GM21576 (cell line): ENCODE results near the gene APBB2.
"Not testable (repeated sequence)": the region's sequence is repeated elsewhere in the genome, so short reads cannot be mapped to it uniquely, and the experiment has no call there.

Experiments used
- ATAC-seq: cut with Tn5 transposase; IDR thresholded peaks from one replicate; pipeline ENCODE4 v1.9.1; 2021; ENCODE audit warnings: mild to moderate bottlenecking, moderate library complexity; ENCODE audit not compliant: unreplicated experiment

APBB2 gene

GRCh38 chr4:40952672-40953071 is 261.7 kb downstream of the APBB2 start:
- ATAC-seq: no peak

- no peak for ATAC-seq
Measured at GRCh38 chr4:40952217-40952616, 262.1 kb downstream of the APBB2 start.

DNA sequence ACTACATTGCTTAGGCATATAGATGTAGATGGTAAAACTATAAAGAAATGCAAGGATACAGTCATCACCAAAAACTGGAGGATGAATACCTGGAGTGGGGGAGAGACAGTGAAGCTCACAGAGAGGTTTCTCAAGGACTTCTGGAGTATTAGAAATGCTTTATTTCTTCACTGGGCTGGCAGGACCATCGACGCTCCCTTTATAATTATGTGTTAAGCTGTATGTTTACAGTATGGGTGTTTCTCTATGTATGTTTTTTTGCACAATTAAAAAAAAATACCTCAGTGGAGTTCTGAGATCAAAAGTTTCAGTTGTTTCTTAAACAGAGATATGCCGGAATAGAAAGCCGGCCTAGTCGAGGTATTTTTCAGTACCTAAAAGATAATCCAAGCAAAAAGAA is 263.3 kb downstream of the APBB2 start:
- ATAC-seq: no peak

- no peak for ATAC-seq
Measured at GRCh38 chr4:40949358-40950100, 264.8 kb downstream of the APBB2 start.

DNA sequence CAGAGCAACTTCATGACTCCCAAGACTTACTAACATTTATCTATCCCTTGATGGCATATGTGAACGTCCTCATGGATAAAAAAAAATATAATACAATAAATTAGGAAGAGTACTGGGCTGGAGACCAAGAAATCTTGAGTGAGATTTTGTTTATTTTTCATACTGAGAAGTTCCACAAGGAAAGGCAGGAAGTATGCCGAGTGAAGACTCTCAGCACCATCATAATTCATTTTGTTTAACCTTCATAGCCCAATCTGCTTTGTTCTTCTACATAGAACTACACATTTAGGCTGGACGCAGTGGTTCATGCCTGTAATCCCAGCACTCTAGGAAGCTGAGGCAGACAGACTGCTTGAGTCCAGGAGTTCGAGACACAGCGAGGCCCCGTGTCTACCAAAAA is 266.3 kb downstream of the APBB2 start:
- ATAC-seq: no peak

DNA sequence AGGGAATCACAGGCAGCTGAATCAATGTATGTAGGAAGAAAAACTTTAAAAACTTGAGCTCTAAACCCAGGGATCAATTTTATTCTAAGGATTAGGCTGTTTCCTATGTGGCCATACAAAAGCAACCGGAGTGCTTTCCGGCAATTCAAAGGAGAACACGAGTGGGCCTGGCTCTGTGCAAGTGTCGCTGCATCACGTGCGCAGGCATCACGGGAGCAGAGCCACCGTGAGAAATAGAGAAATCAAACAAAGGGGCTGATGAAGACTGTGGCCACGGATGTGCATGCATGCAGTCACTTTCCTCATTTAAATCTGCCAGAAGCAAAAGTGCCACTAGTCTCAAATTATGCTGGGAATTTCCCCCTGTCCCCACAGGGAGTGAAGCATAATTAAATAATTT is 267.7 kb downstream of the APBB2 start:
- no peak for ATAC-seq

DNA sequence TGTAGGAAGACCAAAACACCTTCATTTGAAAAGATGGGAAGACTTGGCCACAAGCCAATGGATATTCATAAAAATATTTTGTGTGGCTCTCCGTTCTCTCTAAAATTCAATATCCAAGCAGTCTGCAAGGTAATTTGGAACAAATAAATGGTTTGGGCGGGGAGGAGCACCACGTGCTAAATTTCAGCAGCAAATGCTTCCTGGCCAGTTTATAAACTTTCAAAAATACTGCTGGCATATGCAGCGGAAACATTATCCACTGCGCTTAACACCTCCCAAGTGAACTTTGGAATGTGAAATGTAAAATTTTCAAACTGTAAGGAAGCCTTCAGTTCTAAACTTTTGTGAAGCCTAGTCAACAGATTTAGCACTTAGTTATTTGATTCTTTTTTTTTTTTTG is 273.6 kb downstream of the APBB2 start:
- no peak for ATAC-seq

DNA sequence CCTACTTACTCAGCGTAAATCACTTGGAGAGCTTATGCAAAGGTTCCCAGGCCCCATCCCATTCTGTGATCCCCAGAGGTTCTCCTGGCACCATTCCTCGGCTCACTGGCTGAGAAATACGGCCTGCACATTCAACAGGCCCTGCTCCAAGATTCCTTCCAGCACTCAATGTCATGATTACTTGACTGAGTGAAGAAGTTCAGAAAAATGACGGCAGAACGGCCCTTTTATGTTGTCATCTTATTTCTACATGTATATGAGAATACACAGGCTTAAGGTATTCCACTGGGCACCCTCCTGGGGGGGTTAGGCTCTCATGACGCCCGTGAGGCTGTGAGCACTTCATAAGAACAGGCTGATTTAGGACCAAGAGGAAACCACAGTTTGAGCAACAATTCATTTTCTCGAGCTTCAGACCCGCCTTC is 274.0 kb downstream of the APBB2 start:
- no peak for ATAC-seq

DNA sequence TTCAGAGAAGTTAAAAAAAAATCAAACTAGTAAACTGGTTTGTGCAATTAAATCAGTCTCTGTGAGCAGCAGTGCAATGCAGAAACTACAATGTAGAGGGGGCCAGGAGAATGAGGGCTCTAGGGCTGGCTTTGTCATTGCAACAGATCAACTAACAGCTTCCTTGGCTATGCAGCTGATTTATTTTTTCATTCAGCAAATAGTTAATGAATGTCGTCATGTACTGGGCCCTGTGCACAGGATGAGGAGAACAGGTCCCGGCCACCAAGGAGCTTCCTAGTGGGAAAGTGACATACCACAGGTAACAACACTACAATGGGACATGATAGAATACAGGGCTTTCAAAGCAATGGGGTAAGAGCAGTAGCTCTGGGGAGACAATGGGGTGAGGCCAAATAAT is 274.5 kb downstream of the APBB2 start:
- ATAC-seq: no peak

DNA sequence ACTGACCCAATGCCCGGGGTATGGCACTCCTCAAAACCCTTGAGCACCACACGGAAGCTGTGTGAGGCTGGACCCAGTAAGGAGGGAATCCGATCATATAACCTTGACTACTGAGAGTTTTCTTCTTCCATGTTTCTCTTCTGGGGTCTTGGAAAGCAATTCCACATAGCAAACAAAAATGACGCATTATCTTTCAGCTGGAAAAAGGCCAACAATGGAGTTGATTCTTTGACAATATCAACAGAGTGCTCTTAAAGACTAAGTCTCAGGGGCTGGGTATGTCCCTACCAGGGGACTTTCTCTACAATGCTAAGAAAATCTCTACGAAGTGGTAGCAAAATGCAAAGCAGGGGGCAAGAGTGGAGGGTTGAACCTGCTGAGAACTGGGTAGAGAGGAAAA is 276.0 kb downstream of the APBB2 start:
- ATAC-seq: no peak

DNA sequence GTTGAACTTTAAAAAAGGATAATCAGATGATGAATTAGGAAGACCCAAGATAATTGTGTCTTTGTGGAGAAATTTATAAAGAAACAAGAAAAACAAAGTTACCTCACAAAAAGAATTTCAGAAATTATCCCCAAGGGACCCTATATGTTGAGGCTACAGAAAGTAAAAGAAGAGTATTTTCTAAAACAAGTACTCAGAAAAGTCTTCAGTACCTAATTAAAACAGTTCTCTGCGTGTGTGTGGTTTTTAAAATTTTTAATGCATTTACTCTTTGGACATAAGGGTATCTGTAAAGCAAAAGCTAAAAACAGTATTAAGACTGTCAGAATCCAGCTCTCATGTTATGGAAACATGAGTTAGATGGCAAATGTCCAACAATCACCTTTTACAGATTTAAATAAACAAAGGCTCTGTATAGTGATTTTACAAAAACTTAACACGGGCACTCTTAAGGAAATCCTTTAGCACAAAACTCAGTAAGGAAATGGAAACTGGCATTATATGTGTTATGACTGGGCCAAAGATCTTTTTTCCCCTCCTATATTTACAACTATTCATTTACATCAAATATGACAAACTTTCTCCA is 277.1 kb downstream of the APBB2 start:
- no peak for ATAC-seq

- ATAC-seq: no peak
Measured at GRCh38 chr4:40934676-40935075, 279.7 kb downstream of the APBB2 start.

DNA sequence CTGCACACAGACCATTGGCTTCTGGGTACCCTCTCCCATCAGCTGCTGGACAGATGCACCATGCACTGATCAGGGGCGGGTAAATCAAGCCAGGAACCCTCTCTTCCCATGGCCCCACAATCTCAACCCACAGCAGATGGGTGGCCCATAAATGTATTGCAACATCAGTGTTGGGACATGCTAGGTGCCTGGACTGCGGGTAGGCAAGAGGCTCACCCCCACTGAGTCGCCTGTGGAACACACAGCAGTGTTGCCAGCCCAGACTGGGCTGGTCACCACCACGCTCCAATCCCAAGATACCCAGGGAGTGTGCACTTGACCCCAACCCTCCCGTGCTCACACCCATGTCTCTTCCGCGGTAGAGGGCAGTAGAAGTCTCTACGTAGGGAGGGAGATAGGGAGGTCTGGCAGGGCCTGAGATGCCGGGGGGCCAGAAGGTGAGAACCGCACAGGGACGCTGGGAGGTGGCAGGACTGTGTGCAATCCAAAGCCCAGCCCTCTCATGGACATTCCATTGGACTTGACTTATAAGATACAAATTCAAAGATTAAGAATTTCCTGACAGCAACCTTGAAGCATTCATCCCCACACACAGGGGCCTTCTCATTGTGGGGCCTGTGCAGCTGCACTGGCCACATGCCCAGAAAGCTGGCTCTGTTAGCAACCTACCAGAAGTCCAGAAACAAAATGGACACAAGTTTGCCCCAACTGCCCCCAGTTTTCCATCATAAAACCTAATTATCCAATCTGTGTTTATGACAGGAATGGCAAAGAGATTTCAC is 280.9 kb downstream of the APBB2 start:
- no peak for ATAC-seq

DNA sequence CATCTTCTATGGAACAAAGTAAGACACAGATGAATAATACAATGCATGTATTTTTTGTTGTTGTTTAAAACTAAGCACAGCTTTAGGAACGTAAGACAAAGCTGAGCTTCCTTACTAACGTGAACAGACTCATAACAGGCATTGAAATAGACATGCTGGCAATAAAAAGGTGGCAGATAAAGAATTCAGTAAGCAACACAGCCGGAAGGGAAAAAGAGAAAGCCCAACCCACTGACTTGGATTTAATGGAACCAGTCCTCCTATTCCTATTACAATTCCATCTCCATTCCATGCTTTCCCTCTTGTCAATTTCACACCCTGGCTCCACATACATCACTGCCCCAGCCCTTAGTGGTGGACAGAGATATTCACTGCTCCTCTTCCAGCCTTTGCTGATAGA is 282.5 kb downstream of the APBB2 start:
- no peak for ATAC-seq

GRCh38 chr4:40931238-40931637 is 283.1 kb downstream of the APBB2 start:
- no peak for ATAC-seq

DNA sequence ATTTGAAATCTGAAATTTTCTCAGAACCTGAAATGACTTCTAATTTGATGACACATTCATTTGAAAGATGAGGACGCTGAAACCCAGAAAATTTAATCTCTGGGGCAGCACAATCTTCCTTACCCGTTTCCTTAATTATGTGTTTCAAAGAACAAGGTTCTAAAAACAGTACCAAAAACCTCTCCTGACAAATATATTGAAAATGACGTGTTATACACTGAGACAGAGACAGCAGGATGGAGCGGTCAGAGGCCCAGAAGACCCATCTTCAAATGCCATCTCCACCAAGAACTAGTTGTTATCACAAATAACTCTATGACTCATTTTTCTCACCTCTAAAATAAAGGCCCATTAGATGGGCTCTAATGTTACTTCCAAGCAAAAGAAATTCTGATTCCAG is 287.3 kb downstream of the APBB2 start:
- no peak for ATAC-seq

- ATAC-seq: no peak
Measured at GRCh38 chr4:40924793-40925117, 289.6 kb downstream of the APBB2 start.

DNA sequence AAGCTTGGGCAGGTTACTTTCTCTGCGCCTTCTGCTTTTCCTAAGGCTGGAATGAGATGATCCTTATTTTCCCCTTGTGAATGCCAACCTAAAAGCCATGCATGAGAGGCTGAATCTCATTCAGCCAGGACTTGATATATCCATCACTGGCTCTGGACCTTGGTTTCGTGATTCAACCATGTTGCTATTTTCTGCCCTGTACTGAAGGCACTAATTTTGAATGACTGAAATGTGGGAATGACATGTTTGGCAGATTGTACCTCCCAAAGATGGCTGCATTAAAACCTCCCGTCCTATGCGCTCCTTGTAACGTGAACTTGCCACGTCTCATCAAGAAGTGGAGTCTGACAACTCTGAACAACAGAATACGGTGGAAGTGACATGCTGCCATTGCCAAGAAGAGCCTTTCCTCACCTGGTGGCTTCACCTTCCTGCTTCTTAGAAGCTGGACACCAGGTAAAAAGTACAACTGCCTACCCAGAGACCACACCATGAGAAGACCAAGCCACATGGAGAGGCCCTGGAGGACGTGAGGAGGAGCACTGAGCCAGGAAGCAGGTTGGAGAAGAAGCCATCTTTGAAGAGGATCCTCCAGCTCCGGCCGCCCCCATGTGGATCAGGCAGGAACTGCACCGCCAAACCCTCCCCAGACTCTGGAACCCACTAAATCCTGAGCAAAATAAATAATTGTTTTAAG is 290.1 kb downstream of the APBB2 start:
- ATAC-seq: no peak

DNA sequence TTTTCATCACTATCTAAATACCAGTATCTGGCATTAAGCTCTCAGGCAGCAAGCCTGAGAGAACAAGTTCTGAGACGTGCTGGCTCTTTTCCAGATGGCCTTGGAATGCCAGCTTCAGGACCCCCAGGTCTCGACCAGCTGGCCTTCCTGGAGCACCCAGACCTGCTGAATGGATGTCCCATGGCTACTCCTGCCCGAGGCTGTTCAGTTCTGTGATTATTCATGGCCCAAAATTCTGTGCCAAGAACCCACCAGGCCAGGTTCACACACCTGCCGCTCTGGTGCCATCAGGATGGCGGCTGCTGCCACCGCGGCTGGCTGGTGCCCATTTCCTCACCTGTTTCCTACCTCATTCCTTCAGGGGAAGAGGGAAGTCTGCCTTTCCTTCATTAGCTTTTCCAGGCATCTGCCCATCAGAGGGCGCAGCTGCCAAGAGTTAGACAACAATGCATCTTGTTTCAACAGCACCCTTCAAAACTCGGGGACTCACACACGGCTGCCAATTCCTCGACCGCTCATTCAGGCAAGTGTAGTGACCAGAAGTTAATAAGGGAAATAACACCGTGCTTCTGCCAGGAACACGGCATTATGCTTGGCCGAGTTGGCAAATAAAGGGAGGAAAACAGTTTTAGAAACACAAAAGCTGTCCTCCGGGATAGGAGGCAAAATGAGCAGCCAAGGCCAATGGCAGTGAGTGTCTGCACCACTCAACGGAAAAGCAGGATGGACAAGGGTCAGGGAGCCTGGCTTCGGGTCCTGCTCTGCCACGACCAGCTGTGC is 290.8 kb downstream of the APBB2 start:
- ATAC-seq: no peak

- not testable (repeated sequence) for ATAC-seq
Measured at GRCh38 chr4:40919976-40920375, 294.4 kb downstream of the APBB2 start.

DNA sequence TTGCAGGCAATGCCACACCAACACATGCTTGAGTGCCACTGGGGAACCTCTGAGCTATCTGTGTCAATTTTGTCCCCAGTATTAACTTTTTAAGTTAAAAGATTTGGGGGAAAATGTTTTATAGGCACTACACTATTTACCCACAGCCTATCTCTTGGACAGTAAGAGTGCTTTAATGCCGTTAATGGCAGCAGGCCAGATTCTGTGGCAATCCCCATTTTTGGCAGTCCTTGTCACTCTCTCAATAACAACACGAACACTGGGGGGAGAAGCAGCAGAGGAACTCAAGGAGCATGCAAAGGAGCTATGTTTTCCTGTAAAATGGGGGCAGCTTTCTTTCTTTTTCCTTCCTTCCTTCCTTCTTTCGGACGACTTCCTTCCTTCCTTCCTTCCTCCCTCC is 296.0 kb downstream of the APBB2 start:
- no peak for ATAC-seq
